GM18519 (cell line): ENCODE data around the gene MED9.

Experiments used
- ATAC-seq: cut with Tn5 transposase; IDR thresholded peaks from one replicate; pipeline ENCODE4 v1.9.1; 2021; ENCODE audit warnings: mild to moderate bottlenecking, moderate library complexity; ENCODE audit not compliant: unreplicated experiment, low FRiP score

The MED9 gene

DNA sequence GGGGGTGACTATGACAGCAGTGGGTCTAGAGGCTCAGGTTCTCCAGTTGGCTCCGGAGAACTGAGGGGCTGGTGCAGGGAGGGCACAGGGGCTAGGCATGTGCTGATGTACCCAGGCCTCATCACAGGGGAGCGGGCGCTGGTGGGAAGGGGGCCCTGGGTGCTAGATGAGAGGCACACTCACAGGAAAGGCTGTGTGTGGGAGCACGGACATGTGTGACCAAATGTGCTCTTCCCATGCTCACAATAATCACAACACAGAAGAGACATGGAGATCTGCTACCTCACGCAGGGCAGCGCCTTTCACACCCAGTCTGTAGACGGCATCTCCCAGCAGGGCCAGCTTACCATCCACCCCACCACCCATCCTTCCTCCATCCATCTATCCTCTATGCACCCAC, 36.8 kb downstream of the MED9 start:
- ATAC-seq, result no peak

DNA sequence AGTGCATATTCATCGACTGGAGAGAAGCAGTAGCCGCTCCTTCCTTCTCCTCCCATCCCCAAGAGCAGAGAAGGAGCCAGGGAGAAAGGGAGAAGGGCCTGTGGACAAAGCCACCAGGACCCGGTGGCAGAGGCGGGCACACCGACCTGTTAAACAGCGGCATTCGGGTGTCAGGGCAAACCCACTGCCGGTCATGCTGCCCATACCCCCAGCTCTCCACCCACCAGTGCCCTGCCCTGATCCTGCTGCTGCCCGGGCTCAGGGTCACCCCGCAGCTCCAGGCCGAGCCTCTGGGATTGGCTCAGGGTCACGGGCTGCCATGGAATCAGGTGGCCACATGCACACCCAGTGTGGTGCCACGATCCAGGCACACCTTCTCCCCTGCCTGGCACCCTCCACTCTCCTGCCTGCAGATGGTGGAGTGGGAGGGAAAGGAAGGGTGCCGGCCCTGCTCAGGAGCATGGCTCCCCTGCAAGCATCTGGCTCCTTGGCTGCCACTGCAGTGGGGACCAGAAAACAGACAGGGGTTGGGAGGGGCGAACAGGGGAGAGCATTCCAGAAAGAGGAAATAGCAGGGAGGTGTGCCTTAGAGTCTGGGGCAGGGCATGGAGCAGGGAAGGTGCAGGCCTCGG, 37.7 kb downstream of the MED9 start:
- no peak for ATAC-seq

- no peak for ATAC-seq
Measured at GRCh38 chr17:17514993-17515933, 38.5 kb downstream of the MED9 start.

DNA sequence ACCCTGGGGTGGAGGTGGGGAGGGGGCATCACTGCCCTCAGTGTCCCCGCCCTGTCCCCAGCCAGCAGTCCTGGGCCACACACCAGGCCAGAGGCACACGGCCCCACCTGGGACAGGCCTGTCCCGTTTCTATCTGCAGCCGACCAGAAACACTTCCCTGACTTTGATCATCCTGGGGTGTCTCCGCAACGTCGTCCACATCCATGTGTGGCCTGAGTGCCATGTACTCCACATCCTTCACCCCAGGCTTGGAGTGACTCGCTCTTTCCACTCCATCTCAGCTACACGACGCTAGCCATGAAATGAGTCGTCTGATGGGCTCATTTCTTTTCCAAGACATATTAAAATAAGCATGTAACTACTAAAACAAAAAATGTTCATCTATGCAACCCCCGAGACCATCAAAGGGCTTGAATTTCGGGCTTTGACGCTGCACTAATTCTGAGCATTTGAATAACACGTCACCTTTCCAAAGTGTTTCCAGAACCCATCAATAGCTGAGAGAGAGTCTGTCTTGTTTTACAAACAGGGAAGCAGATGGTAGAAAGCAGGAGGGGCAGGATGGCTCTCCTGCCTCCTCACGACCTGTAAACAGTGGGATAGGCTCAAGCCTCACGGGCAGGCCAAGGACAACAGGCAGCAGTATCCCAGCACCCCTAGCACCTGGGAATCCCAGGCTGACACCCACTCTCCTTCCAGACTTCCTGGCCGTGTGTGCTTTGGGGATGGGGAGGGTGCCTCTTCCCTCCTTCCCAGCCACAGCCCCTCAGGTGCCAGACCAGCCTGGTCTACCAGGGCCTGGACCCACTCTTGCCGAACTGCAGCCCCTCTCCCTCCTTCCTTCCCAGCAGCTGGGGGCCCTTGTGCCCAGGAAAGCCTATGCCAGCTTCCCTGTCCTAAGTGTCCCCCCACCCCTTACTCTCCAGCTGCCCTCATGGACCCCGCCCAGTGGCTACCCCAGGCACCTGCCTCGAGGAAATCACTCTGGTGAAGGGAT, 39.4 kb downstream of the MED9 start:
- ATAC-seq, result no peak

DNA sequence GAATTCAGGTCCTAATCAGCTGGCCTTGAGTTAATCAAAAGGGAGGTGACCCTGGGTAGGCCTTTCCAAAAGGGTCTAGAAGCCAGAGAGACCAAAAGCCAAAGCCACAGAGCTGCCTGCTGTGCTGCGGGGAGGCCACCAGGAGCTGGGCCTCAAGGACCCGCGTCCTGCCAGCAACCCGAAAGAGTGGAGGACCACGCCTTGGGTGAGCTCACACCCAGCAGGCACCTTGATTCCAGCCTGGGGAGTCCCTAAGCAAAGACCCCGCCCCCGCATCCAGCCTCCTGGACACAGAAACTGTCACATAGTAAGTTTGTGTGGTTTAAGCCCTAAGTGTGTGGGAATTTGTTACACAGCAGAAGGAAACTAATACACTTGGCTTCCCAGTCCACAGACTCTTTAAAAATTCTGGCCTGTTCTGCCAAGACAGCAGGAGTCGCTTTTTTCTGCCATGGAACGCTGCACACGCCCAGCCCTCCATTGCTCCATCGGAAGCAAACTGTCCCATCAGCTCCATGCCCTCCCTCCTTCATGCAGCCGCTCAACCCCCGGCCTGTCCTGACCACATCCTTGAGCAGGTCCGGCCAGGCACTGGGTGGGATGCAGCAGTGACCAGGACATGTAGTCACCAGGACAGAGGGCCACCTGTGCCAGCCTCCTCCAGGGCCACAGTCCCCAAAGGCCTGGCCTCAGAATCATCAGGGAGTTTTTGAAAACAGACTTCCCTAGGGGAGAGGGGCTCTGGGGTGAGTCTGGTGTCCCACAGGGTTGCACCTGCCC, 40.3 kb downstream of the MED9 start:
- no peak for ATAC-seq

DNA sequence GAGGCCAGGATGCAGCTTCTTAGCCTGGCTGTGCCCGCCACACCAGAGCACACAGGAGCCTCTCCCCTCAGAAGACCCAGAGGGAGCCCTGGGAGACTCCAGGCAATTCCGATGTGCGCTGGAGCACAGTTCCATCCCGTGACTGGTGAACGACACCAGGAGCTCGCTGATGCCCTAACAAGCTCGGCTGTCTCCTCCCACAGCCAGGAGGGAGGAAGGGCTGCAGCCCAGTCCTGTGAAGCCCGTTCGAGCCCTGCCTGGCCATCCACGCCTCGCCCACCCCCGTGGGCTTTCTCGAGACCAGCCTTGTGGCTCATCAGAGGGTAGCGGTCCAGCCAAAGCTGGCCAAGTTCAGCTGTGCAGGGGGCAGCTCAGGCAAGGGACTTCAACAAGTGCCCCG, 41.2 kb downstream of the MED9 start:
- ATAC-seq, result no peak

DNA sequence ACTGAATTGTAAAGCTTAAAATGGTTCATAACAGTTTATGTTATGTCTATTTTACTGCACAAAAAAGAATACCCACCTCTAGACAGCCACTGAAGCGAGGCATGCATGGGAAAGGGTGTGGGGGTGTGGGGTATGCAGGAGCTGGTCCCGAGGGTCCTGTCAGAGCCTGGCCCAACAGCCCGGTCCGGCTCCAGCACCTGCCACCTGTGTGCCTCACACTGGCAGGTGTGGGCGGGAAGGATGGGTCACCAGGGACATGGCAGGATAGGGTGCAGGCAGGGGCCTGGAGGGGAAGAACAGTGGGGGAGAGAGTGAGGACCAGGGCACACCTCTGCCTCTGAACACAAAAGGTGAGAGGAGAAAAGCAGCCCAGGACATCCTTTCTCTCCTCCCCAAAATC, 42.2 kb downstream of the MED9 start:
- ATAC-seq, result no peak

DNA sequence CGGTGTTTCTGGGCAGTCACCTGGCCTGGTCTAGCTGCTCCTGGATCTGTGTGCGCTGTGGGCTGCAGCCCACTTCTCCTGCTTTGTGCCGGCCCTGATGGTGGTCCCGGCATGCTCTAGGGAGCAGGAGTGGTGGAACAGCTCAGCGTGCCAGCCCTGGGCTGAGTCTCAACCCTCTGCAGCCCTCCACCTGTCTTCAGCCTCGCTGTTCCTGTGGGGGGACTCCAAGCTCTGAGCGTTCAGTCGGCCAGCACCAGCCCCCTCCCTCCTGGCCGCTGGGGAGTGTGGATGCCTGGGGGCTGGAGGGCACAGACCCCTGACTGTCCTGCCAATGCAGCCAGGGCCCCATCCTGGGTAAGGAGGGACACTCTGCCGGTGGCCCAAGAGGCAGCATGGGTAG, 43.1 kb downstream of the MED9 start:
- no peak for ATAC-seq

DNA sequence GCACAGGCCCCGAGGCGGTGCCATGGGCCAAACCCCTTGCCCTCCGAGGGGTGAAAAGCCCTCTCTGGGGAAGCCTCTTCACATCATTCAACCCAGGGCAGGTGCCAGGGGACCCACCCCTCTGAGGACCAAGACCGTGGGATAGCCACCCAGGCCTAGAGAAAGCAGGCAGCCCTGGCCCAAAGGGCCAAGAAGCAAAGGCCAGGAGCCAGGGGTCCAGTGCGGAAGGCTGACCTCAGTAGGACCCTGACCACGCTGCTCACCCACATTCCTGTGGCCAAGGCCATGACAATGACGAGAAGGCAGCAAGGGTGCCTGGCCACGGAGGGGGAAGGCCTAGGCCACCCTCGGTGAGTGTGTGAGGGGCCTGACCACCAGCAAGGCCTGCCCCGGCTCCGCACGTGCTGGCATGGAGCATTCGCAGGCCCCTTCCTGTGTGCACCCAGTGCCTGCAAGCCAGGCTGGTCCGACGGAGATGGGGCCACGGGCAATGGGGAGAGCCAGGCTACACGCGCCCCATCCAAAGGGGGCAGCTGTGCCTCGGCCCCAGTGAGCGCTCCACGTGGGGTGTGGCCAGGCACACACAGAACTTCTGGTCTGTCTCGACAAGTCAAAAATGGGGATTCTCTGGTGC, 43.9 kb downstream of the MED9 start:
- no peak for ATAC-seq

DNA sequence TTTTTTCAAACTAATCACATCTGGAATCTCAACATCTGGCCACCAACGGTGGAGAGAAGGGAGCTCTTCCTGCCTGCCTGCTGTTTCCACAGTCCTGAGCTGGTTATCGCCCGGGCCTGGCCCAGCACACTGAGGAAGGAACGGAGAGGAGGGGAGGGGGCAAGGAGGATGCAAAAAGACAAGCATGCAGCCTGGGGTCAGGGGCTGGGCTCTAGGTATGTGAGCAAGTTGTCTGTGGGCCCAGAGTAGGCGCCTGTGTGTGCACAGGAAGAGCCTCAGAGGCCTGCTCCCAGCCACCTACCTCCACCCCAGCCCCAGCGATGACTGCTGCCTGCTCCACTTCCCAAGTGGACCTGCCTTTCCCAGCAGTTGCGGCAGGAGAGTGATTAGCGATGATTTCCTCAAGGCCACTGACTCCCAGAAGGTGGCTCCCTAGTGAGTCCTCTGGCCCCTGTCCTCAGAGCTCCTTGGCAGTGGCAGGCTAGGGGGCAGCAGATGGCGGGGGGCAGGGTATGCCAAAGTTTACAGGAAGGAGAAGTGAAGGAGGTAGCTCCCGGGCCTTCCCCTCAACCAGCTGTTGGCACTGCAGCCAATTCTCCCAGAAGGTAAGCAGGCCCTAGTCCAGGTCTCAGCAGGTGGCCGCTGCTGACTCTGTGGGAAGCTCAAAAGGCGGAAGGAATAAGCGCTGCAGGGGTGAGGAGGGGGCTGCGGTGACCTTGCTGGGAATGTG, 46.4 kb downstream of the MED9 start:
- ATAC-seq, result no peak

- no peak for ATAC-seq
Measured at GRCh38 chr17:17523731-17524490, 47.1 kb downstream of the MED9 start.

GRCh38 chr17:17525311-17525710, 48.5 kb downstream of the MED9 start:
- no peak for ATAC-seq

DNA sequence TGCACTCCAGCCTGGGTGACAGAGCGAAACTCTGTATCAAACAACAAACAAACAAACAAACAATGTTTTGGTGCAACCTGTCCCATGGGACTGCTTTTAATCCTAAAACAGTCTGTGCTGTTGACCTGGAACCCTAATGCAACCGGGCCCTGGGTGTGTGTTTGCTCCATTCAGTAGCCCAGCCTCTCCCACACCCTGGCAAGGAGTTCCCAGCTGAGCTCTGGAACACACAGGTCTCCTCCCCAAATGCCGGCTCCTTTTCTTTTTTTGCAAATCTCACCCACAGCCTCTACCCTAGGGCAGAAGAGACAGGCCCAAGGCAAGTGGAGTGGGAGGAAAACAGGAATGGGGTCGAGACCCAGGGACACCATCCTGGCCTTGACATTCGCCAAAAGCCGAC, 49.2 kb downstream of the MED9 start:
- no peak for ATAC-seq

DNA sequence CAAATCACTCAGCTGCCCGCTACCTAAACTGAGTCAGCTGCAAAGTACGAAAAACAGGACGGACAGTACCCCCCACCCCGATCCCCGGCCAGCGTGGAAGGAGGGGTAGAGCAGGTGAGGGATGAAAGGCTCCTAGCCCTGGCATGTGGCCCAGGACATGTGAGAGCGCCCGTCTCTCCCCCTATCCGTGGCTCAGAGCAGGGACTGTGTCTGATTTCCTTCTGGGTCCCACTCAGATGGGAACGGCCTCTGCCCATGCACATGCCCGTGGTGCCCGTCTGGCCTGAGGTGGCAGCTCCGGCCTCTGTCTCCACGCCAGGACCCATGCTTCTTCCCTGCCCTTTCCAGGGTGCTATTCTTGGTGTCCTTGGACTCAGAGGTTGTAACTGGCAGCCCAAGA, 49.6 kb downstream of the MED9 start:
- ATAC-seq, result no peak

GRCh38 chr17:17527534-17527933, 50.7 kb downstream of the MED9 start:
- no peak for ATAC-seq

DNA sequence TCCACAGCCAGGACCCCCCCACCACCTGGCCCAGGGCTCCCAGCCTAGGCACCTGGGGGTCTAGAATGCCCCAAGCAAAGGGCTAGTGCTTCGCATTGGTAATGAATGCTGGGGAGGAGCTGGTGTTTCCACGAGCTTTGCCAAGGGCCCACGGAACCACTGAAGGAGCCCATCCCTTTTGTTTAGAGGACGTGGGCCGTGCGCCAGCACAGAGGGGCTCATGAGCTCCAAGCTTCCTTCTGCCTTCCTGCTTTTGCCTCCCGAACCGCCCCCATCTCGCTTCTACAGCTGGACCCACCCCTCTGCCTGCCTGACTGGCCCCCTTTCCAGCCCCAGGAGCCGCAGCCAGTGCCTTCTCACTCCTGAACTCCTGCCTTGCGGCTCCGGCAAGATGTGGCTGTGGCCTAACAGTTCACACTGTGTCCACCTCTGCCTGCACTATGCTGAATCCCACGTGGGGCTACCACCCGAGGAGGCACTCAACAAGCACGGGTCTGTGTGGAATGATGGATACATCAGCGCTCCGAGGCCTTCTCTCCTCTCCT, 51.2 kb downstream of the MED9 start:
- no peak for ATAC-seq

DNA sequence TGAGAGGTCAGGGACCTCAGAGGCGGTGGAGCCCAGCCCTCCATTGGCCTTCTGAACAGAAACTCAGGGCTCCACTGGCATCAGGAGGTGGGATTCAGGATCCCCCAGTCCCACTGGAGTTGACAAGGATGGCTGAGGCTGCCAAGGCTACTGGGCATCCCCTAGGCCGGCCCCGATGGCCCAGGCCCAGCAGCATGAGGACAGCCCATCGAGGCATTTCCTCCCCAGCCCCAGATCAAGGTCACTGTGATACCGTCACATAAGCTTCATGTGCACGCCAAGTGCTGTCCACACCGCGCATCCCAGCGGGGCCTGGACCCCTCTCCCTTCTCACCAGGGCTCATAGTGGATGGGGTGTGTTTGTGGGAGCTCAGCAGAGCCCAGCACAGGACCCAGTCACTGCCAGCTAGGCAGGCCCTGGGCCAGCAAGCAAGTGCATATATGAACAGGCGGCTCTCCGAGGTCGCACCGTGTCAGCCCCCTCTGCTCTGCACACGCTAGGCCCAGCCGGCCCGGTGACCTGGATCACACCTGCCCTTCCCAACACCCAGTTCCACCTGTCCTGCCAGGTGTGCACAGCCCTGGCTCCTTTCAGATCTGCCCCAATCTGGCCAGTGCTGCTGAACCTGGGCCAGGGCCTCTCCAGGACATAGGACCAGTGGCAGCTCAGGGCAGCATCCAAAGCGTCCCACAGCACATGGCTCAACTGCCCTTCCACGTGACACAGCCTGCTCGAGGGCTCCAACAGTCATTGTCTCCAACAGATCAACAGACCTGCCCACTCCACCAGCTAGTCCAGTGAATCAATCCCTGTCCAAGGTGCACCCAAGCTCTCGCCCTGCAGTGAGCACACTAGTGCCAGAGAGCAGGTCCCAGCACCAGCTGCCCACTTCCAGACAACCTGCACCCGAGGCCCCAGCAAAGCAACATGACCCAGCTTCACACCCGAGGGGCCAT, 52.2 kb downstream of the MED9 start:
- no peak for ATAC-seq
